NCI-H2227 treated with DMSO at 0.1 percent for 48 hours (cell line): ENCODE results near the gene MSLN.

Experiments
- DNase-seq: peaks from one replicate; lab custom pipeline; 2025; lab: John Stamatoyannopoulos, UW

MSLN gene

GRCh38 chr16:793414-793813 is 32.9 kb downstream of the MSLN start:
- no peak for DNase-seq

DNA sequence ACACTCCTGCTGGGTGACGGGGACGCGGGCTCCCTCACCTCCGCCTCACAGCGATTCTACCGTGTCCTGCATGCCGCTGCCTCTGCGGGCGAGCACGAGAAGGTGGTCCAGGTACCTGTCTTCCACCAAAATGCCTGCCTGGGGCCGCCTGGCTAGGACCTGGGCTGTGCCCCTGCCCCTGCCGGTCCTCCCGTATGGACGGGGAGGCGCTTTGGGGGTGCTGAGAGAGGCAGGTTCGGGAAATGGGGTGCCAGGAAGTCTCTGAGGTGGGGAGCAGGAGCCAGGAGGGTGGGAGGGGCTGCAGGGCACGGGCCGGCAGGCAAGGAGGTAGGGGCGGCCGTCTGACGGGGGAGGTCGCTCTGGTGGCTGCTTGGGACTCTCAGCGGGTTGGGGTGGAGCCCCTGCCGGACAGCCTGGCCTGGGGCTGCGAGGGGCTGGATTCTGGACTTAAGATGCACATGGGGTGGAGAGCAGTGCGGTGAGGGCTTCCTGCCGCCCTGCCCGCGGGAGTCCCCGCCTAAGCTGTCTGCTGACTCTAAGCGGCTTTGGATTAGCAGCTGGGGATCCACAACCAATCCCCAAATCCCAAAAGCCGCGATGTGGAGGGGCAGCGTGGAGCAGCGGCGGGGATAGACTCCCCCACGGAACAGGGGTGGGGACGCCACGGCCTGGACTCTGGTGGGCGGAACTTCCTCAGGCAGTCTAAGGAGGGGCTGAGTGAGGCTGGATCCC is 33.7 kb downstream of the MSLN start:
- DNase-seq = no peak

DNA sequence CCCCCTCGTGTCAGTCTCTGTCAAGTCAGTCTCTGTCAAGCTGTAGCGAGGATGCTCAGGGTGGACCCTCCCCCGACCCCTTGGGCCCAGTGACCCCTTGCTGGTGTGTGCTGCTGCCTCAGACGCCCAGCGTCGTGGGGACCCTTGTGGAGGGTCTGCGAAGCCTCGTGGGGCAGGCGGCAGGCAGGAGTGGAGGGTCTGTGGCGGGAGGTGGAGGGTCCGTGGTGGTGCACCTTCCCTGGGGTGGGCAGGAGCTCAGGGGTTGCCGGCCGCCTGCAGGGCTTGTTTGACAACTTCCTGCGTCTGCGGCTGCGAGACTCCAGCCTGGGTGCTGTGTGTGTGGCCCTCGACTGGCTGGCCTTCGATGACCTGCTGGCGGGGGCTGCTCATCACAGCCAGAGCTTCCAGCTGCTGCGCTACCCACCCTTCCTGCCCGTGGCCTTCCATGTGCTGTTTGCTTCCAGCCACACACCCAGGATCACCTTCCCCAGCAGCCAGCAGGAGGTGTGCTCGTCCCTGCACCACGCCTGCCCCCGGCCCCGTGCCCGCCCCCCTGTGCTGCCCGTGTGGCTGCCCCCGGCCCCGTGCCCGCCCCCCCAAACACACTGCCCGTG is 34.4 kb downstream of the MSLN start:
- no peak for DNase-seq

- DNase-seq = no peak
Observed at GRCh38 chr16:795580-796229, 35.2 kb downstream of the MSLN start.

DNA sequence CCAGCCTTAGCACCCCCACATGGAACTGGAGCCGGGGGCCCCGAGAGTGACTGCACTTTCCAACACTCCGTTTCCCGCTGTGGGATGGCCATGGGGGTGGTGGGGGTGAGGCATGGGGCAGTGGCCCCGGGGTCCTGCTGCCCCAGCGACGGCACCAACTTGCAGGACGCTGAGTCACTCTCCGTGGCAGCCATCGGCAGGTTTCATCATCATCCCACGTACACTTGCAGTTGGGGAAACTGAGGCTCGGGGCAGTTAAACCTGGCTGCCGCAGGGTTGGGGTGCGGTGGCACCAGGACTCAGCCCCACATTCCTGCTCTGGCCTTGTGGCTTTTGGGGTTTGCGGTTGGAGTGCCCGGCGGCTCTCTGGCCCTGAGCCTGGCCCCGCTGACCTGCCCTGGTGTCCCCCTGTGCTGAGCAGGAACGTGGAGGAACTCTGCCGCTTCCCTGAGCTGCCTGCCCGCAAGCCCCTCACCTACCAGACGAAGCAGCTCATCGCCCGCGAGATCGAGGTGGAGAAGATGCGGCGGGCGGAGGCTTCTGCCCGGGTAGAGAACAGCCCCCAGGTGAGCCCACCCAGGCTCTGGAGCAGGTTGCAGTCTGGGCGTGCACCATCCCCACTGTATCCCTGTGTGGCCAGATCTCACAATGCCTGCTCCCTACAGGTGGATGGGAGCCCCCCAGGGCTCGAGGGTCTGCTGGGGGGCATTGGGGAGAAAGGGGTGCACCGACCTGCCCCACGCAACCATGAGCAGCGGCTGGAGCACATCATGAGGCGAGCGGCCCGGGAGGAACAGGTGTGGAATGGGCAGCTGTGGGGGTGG is 36.0 kb downstream of the MSLN start:
- DNase-seq = no peak

DNA sequence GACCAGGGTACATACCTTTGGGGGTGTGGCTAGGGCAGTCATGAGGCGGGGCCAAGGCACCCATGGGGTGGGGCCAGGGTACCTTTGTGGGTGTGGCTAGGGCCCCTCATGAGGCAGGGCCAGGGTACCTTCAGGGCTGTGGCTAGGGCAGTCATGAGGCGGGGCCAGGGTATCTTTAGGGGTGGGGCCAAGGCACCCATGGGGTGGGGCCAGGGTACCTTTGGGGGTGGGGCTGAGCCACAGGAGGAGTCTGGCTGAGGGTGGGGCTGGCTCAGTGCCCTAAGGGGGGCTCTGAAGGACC is 36.5 kb downstream of the MSLN start:
- DNase-seq = no peak

- no peak for DNase-seq
Observed at GRCh38 chr16:797686-798085, 37.2 kb downstream of the MSLN start.

- DNase-seq = no peak
Observed at GRCh38 chr16:798666-799065, 38.1 kb downstream of the MSLN start.

GRCh38 chr16:799111-799947 is 38.8 kb downstream of the MSLN start:
- DNase-seq = no peak

- no peak for DNase-seq
Observed at GRCh38 chr16:799948-800833, 39.7 kb downstream of the MSLN start, which contains the start of gene GNG13. Gene GNG13 (minus strand): TSS chr16:800734. CDS start chr16:799077, 1,657 bp downstream.

DNA sequence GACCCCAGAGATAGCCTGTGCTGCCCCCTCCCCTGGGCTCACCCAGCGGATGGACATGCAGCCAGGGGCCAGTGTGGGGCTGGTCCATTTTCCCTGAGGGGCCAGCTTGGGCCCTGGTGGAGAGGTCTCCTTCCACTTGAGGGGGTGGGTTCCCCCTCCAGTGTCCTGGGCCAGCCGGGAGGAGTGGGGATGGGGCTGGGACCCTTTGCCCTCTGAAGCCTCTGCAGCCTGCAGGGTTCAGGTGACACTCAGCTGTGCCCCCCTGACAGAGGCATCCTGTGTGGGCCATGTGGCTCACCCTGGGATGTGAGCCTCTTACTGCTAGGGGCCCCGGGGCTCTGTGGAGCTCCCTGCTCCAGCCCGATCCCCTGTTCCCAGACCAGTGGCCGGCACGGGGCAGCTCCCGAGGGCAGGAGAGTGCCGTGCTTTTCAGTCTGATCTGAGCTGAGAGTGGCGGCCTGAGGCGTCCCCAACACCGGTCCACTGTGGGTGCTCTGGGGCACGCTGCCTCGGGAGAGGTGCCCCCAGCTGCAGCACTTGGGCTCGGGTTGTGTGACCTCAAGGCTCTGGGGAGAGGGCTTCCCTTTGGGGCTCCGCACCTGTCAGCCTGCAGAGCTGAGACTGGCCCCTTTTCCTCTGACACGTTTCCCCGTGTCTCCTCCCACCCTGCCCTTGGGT is 40.4 kb downstream of the MSLN start:
- DNase-seq = no peak

DNA sequence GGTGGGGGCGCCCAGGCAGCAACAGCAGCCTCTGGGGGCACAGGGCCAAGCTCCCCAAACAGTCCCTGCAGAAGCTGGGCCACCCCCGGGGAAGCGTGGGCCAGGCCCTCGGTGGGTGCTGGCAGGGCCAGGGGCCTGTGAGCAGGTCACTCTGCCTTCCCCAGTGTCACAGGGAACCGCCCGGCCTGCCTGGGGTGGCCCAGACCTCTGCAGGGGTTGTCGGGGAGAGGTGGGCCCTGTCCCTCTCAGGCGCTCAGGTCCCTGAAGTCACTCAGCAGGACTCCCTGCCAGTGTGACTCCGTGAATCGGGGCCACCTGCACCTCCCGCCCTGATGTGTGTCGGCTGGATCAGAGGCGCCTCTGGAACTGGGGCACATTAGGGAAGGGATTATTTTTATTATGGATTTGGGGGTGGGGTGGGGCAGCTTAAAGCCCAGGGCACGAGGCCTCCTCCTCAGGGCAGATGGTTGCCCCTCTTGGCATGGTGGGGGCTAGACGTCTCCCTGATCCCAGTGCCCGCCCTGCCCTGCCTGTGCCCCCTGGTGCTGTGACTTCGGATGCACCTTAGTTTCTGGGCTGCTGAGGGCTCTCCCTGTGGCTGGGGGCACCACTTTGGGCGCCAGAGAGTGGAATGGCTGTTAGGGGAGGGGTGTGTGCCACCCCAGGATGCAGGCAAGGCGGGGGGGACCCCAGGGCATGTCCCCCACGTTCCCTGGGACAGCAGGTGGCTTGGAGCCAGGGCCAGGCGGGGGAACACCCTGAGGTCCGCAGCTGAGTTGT is 41.2 kb downstream of the MSLN start:
- DNase-seq = no peak

DNA sequence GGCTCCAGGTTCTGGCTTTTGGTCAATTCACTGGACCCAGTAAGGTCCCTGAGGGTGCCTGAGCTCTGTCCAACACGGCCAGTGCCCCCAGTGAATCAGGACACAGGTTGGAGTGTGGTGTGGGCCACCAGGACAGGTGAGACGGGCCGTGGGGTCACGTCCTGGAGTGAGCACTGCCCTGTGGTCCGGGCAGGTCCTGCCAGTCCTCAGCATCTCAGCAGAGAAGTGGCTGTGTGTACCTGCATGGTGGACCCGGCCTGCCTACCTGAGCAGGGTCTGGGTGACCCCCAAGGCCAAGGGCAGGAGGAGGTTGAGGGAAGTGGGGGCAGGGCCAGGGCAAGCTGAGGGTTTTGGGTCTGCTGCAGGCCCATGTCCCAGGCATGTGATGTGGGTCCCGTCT is 41.9 kb downstream of the MSLN start:
- no peak for DNase-seq

DNA sequence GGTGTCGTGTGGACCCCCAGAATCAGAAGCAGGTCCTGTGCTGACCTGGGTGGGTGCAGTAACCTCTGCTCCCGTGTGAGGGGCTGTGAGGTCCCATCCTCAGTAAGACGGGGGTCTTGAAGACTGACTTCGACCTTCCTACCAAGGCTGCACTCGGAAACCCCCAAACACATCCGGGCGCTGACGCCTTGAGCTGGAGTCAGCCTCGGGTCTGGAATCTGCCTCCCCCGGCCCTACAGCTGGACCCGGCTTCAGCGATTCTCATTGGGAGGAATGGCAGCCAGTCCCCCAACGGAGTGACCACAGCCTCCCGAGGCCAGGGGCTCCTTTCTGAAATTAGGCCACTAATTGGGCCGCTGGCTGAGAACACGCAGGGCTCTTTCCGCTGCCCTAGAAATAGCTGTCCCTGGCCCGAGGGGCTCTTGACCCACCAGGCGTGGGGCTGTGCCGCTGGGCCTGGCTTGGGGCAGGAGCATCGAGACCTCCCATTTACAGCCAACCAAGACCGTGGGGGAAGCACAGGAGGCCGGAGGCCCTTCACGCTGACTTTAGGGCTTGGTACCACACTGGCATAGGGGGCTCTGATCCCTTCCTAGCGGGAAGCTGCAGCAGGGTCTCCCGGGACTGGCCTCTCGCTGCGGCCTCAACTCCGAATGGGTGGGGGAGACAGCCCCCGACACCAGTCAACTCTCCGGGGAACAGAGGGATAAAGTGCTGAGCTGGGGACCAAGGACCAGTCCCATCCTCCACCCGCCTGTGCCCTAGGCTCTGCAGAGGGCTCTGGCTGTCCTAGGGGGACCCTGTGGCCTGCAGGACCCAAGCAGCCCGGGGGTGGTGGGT is 42.6 kb downstream of the MSLN start:
- DNase-seq = no peak

- DNase-seq = no peak
Observed at GRCh38 chr16:803754-804080, 43.2 kb downstream of the MSLN start.

DNA sequence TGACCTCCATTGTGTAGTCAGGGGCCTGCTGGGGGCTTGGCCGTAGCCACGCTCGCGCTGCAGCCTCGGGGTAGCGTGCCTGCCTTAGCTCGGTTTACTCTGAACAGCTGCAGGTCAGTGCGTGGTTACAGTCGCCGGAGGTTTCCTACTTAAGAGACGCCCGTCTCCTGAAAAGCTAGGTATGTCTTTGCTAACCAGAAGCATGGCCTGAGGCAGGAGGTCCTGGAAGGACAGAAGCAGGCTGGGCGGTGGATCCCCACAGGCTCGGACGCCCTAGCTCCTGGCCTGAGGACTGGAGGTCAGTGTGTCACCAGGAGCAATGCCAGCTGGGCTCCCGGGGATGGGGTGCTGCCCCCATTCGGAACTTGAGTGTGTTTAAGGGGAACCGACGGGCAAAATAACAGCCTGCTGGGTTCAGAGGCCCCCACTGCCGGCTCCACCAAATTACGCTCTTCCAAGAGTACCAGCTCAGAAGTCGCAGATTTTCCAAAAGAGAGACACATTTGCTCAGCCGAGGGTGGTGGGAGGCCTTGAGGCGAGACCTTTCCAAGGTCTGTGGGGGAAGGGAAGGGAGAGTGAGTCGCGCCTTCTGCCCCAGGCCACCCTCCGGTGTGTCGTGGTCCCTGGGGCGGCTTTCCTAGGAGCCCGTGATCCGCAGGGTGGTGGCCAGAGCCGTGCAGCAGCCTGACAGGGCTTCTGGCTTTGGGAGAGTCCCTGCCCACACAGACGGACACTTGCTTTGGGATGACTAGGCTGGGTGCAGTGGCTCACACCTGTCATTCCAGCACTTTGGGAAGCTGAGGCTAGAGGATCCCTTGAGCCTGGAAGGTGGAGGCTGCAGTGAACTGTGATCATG is 43.9 kb downstream of the MSLN start:
- DNase-seq = no peak

DNA sequence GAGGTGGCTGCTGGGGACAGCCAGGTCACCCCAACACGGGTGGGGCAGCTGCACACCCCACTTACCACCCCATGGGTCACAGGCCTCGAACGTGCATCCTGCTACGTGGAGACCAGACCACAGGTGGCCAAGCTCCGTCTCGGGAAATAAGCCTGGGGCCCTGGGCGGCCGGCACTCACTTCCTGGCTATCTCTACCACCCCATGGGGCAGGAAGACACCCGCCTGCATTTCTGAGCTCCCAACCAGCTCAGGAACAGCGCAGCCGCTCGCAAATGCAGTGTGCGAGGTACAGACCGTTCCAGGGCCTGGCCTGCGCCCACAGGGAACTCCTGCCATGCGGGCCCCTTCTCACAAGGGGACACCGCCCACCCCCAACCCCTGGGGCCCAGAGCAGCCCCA is 44.9 kb downstream of the MSLN start:
- no peak for DNase-seq
